ENCODE results near the gene IER5L.
A peak's percentile ranks its signal among the peaks of the same experiment; 100 is the strongest.
"Not testable (repeated sequence)": the region's sequence is repeated elsewhere in the genome, so short reads cannot be mapped to it uniquely, and the experiment has no call there.

IER5L gene

GRCh38 chr9:129139233-129139992 lies 38.6 kb downstream of the IER5L start:
- peak; percentile 36 to 66 (median 48) for DNase-seq (ENCODE audit: low read depth in 3 of 3)

- DNase-seq (ENCODE audit: low read depth in 3 of 3): no peak
Measured at GRCh38 chr9:129138476-129139232, 39.4 kb downstream of the IER5L start.

GRCh38 chr9:129138144-129138462 lies 40.0 kb downstream of the IER5L start:
- no peak for DNase-seq (ENCODE audit: low read depth in 3 of 3)

GRCh38 chr9:129137292-129138143 lies 40.5 kb downstream of the IER5L start:
- no peak for DNase-seq (ENCODE audit: low read depth in 3 of 3)

- DNase-seq (ENCODE audit: low read depth in 3 of 3): no peak
Measured at GRCh38 chr9:129136446-129137035, 41.5 kb downstream of the IER5L start.

- DNase-seq (ENCODE audit: low read depth in 3 of 3): no peak
Measured at GRCh38 chr9:129135476-129135875, 42.6 kb downstream of the IER5L start.

GRCh38 chr9:129133082-129133481 lies 45.0 kb downstream of the IER5L start:
- no peak for DNase-seq (ENCODE audit: low read depth in 3 of 3)

GRCh38 chr9:129131300-129132145 lies 46.5 kb downstream of the IER5L start:
- DNase-seq (ENCODE audit: low read depth in 3 of 3): peak; percentile 67 to 76 (median 74)

GRCh38 chr9:129130791-129131190 lies 47.3 kb downstream of the IER5L start:
- no peak for DNase-seq (ENCODE audit: low read depth in 3 of 3)

GRCh38 chr9:129130271-129130670 lies 47.8 kb downstream of the IER5L start:
- DNase-seq (ENCODE audit: low read depth in 3 of 3): not testable (repeated sequence)

- no peak for DNase-seq (ENCODE audit: low read depth in 3 of 3)
Measured at GRCh38 chr9:129128689-129129088, 49.4 kb downstream of the IER5L start.

- DNase-seq (ENCODE audit: low read depth in 3 of 3): no peak
Measured at GRCh38 chr9:129126749-129127618, 51.1 kb downstream of the IER5L start.

All from stimulated activated CD4-positive, alpha-beta T cell treated with anti-CD3 and anti-CD28 coated beads, TNF-alpha, amount 100 ng/mL, for 4 hours (primary cell).